A549 (cell line): Measurements from ENCODE around the gene ARAP3. TPM values are rescaled to one million over a fixed set of nuclear protein-coding genes. Genes with fewer than 3 reads are reported as not detected.

Source experiments
- ATAC-seq, 2 experiments: fragments of 200-7000 bp in 1 of 2; fragments of >200 bp in 1 of 2; cut with Nextera tagmentation in 1 of 2; cut with Tn5 transposase in 1 of 2; 3 replicates each; pipeline versions ENCODE4 v1.8.0 to v1.9.1; 2018 to 2020; ENCODE audit warnings: mild to moderate bottlenecking in 1 of 2, moderate library complexity in 1 of 2
- CTCF ChIA-PET: fragments of 300-600 bp; sonication (Branson Sonifier 250); formaldehyde crosslinking; extraction: SDS; loops from one replicate; lab custom pipeline; 2021; ENCODE audit warnings: antibody characterized with exemption, inconsistent platforms; lab: Yijun Ruan, JAX
- POLR2A ChIA-PET: fragments of 350-600 bp; formaldehyde crosslinking; extraction: SDS; loops from one replicate; lab custom pipeline; 2021; ENCODE audit warnings: antibody characterized with exemption, inconsistent platforms; lab: Yijun Ruan, JAX
- DNase-seq, 2 experiments: peaks; one replicate each; pipeline versions ENCODE4 v3.0.0 to v3.0.0-alpha.2; 2011 to 2016; ENCODE audit warnings: low read depth in 1 of 2, low spot score in 1 of 2
- FAIRE-seq: peaks from 2 replicates; lab custom pipeline; 2011; peaks lifted over from hg19 to GRCh38; lab: Jason Lieb, UNC
- H3K27ac ChIP-seq, 2 experiments: fragments of >200 bp; sonication (Bioruptor Twin); formaldehyde crosslinking; 3 replicates each; pipeline ENCODE4 v1.5.1; 2016 to 2017
- H3K4me1 ChIP-seq: fragments of >200 bp; sonication (Bioruptor Twin); formaldehyde crosslinking; 3 replicates; pipeline ENCODE4 v1.6.1; 2016
- H3K4me2 ChIP-seq: fragments of >200 bp; sonication (Bioruptor Twin); formaldehyde crosslinking; 3 replicates; pipeline ENCODE4 v1.6.1; 2016
- H3K4me3 ChIP-seq: fragments of >200 bp; sonication (Bioruptor Twin); formaldehyde crosslinking; 3 replicates; pipeline ENCODE4 v1.5.1; 2016
- H3K9me3 ChIP-seq: fragments of >200 bp; sonication (Bioruptor Twin); formaldehyde crosslinking; 3 replicates; pipeline ENCODE4 v1.6.1; 2016
- BHLHE40 ChIP-seq: IDR thresholded peaks from 2 replicates; pipeline ENCODE4 v1.6.1; 2012; ENCODE audit warnings: low read depth, low read length, inconsistent platforms
- CHD2 ChIP-seq: fragments of 150-350 bp; IDR thresholded peaks from 2 replicates; pipeline ENCODE4 v1.6.1; 2014; ENCODE audit warnings: low read length; ENCODE audit not compliant: partially characterized antibody
- EHMT2 ChIP-seq: fragments of 200-600 bp; sonication (generic); IDR thresholded peaks from 2 replicates; pipeline ENCODE4 v1.6.1; 2016; ENCODE audit warnings: antibody characterized with exemption, low read depth, mild to moderate bottlenecking, moderate library complexity
- FOSB ChIP-seq: fragments of 250-450 bp; sonication (Bioruptor Pico); IDR thresholded peaks from 2 replicates; pipeline ENCODE4 v1.5.0; 2020; ENCODE audit warnings: mild to moderate bottlenecking, moderate library complexity
- FOSL2 ChIP-seq, 2 experiments: fragments of 450-650 bp in 1 of 2; fragments of >200 bp in 1 of 2; sonication (Bioruptor Twin) in 1 of 2; formaldehyde crosslinking; IDR thresholded peaks; 2 replicates each; pipeline versions ENCODE4 v1.5.0 to v1.6.1; 2016 to 2020; ENCODE audit warnings: mild to moderate bottlenecking in 1 of 2, moderate library complexity in 1 of 2
- GATA3 ChIP-seq: IDR thresholded peaks from 2 replicates; pipeline ENCODE4 v1.6.1; 2012; ENCODE audit warnings: borderline replicate concordance
- HOXB5 ChIP-seq: fragments of 250-450 bp; sonication (Bioruptor Pico); IDR thresholded peaks from 2 replicates; pipeline ENCODE4 v1.5.0; 2020; ENCODE audit warnings: mild to moderate bottlenecking, moderate library complexity
- JUN ChIP-seq, 2 experiments: fragments of >200 bp; sonication (Bioruptor Twin); formaldehyde crosslinking; IDR thresholded peaks; 2 replicates in 1 of 2; 3 replicates in 1 of 2; pipeline ENCODE4 v1.6.1; 2016 to 2017
- KDM1A ChIP-seq: fragments of 200-600 bp; sonication (generic); IDR thresholded peaks from 2 replicates; pipeline ENCODE4 v1.6.1; 2016; ENCODE audit warnings: low read depth, mild to moderate bottlenecking
- KDM5A ChIP-seq: fragments of 200-600 bp; sonication (generic); IDR thresholded peaks from 2 replicates; pipeline ENCODE4 v1.6.1; 2016; ENCODE audit warnings: antibody characterized with exemption, mild to moderate bottlenecking
- MAZ ChIP-seq: fragments of 150-350 bp; IDR thresholded peaks from 2 replicates; pipeline ENCODE4 v1.6.1; 2014; ENCODE audit warnings: antibody characterized with exemption, low read depth, low read length, borderline replicate concordance
- NFE2L2 ChIP-seq: fragments of 150-350 bp; conservative IDR thresholded peaks from 2 replicates; pipeline ENCODE4 v1.6.1; 2014; ENCODE audit warnings: low read length
- NPAS2 ChIP-seq: fragments of 250-450 bp; sonication (Bioruptor Pico); IDR thresholded peaks from 2 replicates; pipeline ENCODE4 v1.8.0; 2022; ENCODE audit warnings: mild to moderate bottlenecking, moderate library complexity, borderline replicate concordance
- NR3C1 ChIP-seq: fragments of >200 bp; sonication (Bioruptor Twin); formaldehyde crosslinking; IDR thresholded peaks from 3 replicates; pipeline ENCODE4 v1.6.1; 2017
- PHF8 ChIP-seq: fragments of 200-600 bp; sonication (generic); IDR thresholded peaks from 2 replicates; pipeline ENCODE4 v1.6.1; 2016; ENCODE audit warnings: low read depth, mild to moderate bottlenecking, antibody characterized with exemption, moderate library complexity, borderline replicate concordance
- RCOR1 ChIP-seq: fragments of 150-350 bp; IDR thresholded peaks from 2 replicates; pipeline ENCODE4 v1.6.1; 2014; ENCODE audit warnings: antibody characterized with exemption, low read length, low read depth
- RFX5 ChIP-seq: fragments of 450-650 bp; IDR thresholded peaks from 2 replicates; pipeline ENCODE4 v1.7.1; 2014; ENCODE audit warnings: antibody characterized with exemption, mild to moderate bottlenecking, moderate library complexity
- SMC3 ChIP-seq: fragments of >200 bp; sonication (Bioruptor Twin); formaldehyde crosslinking; IDR thresholded peaks from 3 replicates; pipeline ENCODE4 v1.6.1; 2018; ENCODE audit warnings: inconsistent platforms
- SREBF2 ChIP-seq: fragments of 450-650 bp; IDR thresholded peaks from 2 replicates; pipeline ENCODE4 v1.6.1; 2014; ENCODE audit warnings: mild to moderate bottlenecking, moderate library complexity
- ZFP36 ChIP-seq: fragments of 450-650 bp; IDR thresholded peaks from 2 replicates; pipeline ENCODE4 v1.6.1; 2014; ENCODE audit warnings: borderline replicate concordance; ENCODE audit not compliant: partially characterized antibody
- ZNF302 ChIP-seq: fragments of 250-450 bp; sonication (Bioruptor Pico); IDR thresholded peaks from 2 replicates; pipeline ENCODE4 v1.9.0; 2021; ENCODE audit warnings: inconsistent platforms, mild to moderate bottlenecking, moderate library complexity
- ZSCAN20 ChIP-seq: fragments of 250-450 bp; sonication (Bioruptor Pico); IDR thresholded peaks from 2 replicates; pipeline ENCODE4 v1.8.0; 2022; ENCODE audit warnings: mild to moderate bottlenecking, moderate library complexity
- WGBS: methylation state at CpG from one replicate; pipeline ENCODE4 v1.1.6; 2017; ENCODE audit errors: missing lambda C conversion rate; 5-methylcytosine and 5-hydroxymethylcytosine counted together
- polyA plus RNA-seq, 4 experiments: library from polyadenylated mRNA; depleted of rRNA in 3 of 4; stranded (reverse); fragments of >200 nt; fragmentation: RNase III in 1 of 4; extraction: RNeasy Plus Mini Kit Qiagen cat#74134 plus additional on column Dnase treatment in 1 of 4; gene quantifications; 2 replicates in 3 of 4; 3 replicates in 1 of 4; pipeline ENCODE4 v1.2.3, GENCODE V29; 2011 to 2017
- TF ChIP-seq, protein P1 (sequence below): IDR thresholded peaks from 2 replicates; pipeline ENCODE4 v1.6.1; 2012
- TF ChIP-seq, protein P2 (sequence below): fragments of 450-650 bp; IDR thresholded peaks from 2 replicates; pipeline ENCODE4 v1.6.1; 2014; ENCODE audit warnings: antibody characterized with exemption
- TF ChIP-seq, protein P3 (sequence below): IDR thresholded peaks from 2 replicates; pipeline ENCODE4 v1.6.1; 2012; ENCODE audit warnings: low read depth, borderline replicate concordance

ARAP3 gene
- polyA plus RNA-seq, 2 of the 4 experiments (the other 2 are of a cell fraction), result 3.0 to 6.6 TPM

DNA sequence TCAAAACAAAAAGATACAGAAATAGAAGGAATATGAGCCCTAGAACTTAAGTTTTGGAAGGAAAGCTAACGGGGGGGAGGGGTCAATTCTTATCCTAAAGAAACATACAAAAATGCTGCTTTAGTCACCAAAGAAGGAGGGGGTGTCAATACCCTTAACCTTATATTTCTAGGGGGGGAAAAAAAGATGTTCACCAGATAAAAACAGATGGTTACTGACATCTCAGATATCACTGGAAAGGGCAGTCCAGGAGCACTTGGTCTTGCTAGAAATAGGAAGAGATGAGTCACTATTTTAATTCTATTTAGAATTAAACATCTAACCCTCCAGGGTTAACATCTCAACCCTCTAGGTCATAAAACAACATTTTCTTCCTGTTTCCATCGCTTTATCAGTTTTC, 64.9 kb downstream of the ARAP3 start:
- FAIRE-seq, result no peak
- H3K4me1 ChIP-seq, result peaks cover 23% of the 10 kb centered on the region
- ChIA-PET CTCF (interaction anchor here (0.5 to 20.4 kb wide), 9 partner anchors 8 to 490 kb away, joined by 3 to 303 read pairs (median 5); no protein-coding TSS in a partner anchor), POLR2A (interaction anchor here (1.1 kb wide), 1 partner anchor 20 kb away, joined by 4 read pairs; the partner anchor contains the start of genes HDAC3 and RELL2)
- no peak overlapping the region for H3K27ac ChIP-seq
- no peaks in the 10 kb centered on the region for H3K9me3 ChIP-seq
- TF ChIP-seq FOSL2 (IDR thresholded peaks at IDR 0.05), result no peak
- peak; percentile 52; the same call in 1 of the 2 replicates for TF ChIP-seq FOSL2 (CRISPR knock-in tag; IDR thresholded peaks at IDR 0.05)
- TF ChIP-seq BHLHE40, result no peak
- WGBS, result 87% methylated on average over 2 of the region's 2 CpGs
- no peak for ATAC-seq
- no peak for DNase-seq
- H3K4me2 ChIP-seq, result peak overlapping the region; percentile 74
- H3K4me3 ChIP-seq, result peak overlapping the region; percentile 99

DNA sequence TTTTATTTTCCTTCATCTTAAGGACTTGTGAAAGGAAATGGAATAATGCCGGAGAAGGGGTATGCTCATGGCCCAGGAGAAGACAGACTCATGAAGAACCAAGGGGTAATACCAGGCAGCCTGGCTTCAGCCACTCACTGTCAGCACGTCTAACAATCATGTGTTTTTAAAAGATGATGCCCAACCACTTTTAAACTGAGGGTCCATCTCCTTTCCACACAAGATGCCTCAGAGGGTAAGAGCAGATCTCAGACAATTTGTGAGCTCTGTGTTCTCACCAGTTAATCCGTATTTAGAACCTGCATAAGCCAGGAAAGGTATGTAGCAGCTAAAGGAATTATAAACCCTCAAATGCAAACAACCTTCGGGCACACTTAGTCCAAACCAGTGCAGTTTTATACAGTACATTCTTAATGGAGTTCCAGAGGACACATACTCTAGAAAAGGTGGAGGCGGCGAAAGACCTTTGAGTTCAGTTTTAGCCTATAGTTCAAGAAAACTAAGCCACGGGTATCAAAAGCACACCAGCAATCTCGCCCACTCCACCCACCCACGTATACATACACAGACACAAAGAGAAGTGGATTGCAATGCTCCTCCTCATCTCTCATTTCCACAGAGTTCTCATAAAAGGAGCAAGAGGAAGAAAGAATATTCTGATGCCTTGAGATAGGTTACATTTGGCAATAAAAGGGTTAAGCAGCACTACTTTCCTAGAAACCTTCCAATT, 65.9 kb downstream of the ARAP3 start:
- ATAC-seq, result no peak
- no peak for DNase-seq
- no peak overlapping the region for H3K4me3 ChIP-seq
- POLR2A ChIA-PET, result interaction anchor here (1.1 kb wide), 1 partner anchor 21 kb away, joined by 4 read pairs; the partner anchor contains the start of genes HDAC3 and RELL2
- no peak overlapping the region for H3K27ac ChIP-seq
- TF ChIP-seq HOXB5 (CRISPR knock-in tag) (no peak), EHMT2 (no peak), RFX5 (no peak), KDM5A (no peak), SMC3 (no peak), MAZ (no peak), FOSL2 (IDR thresholded peaks at IDR 0.05) (no peak), FOSL2 (CRISPR knock-in tag; IDR thresholded peaks at IDR 0.05) (no peak), ZNF302 (CRISPR knock-in tag) (no peak), CHD2 (no peak), NR3C1 (no peak), GATA3 (no peak), NFE2L2 (no peak), ZSCAN20 (CRISPR knock-in tag) (no peak), NPAS2 (CRISPR knock-in tag) (no peak), KDM1A (no peak), SREBF2 (no peak)
- TF ChIP-seq, protein P1, sequence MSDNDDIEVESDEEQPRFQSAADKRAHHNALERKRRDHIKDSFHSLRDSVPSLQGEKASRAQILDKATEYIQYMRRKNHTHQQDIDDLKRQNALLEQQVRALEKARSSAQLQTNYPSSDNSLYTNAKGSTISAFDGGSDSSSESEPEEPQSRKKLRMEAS, result no peak
- TF ChIP-seq, protein P2, sequence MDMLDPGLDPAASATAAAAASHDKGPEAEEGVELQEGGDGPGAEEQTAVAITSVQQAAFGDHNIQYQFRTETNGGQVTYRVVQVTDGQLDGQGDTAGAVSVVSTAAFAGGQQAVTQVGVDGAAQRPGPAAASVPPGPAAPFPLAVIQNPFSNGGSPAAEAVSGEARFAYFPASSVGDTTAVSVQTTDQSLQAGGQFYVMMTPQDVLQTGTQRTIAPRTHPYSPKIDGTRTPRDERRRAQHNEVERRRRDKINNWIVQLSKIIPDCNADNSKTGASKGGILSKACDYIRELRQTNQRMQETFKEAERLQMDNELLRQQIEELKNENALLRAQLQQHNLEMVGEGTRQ, result no peak
- TF ChIP-seq, protein P3, sequence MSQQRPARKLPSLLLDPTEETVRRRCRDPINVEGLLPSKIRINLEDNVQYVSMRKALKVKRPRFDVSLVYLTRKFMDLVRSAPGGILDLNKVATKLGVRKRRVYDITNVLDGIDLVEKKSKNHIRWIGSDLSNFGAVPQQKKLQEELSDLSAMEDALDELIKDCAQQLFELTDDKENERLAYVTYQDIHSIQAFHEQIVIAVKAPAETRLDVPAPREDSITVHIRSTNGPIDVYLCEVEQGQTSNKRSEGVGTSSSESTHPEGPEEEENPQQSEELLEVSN, result no peak
- TF ChIP-seq, all 56 proteins: peak for 0
- 85% methylated on average over 9 of the region's 9 CpGs for WGBS
- CTCF ChIA-PET, result interaction anchor here (1.1 to 20.4 kb wide), 3 partner anchors 8 to 25 kb away, joined by 5 to 303 read pairs (median 56); no protein-coding TSS in a partner anchor
- no peaks in the 10 kb centered on the region for H3K9me3 ChIP-seq
- FAIRE-seq, result no peak
- H3K4me2 ChIP-seq, result peak overlapping the region; percentile 74; the same call in 2 of the 3 replicates
- peaks cover 23% of the 10 kb centered on the region for H3K4me1 ChIP-seq

DNA sequence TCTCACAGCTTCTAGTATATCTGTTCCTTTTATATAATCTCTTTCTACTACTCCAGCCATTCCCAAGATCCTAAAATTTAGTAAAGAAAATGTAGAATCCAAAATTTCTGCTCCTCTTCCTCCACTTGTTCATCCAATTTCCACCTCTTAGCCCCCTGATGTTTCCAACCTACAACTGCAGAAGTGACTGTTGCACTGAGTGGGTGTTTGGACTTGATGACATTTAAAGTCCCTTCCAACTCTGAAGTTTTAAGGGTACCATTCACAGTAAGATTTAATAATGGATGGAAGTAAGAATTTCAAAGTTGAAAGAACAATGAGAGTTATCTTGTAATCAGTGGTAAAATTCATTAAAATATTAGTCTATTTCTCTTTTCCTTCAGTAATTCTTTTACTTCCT, 68.7 kb downstream of the ARAP3 start:
- Histone ChIP-seq H3K4me3 (no peak overlapping the region), H3K9me3 (no peaks in the 10 kb centered on the region), H3K4me2 (no peak overlapping the region), H3K27ac (no peak overlapping the region), H3K4me1 (peaks cover 32% of the 10 kb centered on the region)
- ChIA-PET CTCF (interaction anchor here (1.3 to 20.4 kb wide), 2 partner anchors 21 to 266 kb away, joined by 3 to 303 read pairs; no protein-coding TSS in a partner anchor), POLR2A (interaction anchor here (1.5 kb wide), 1 partner anchor 10 kb away, joined by 4 read pairs; no protein-coding TSS in a partner anchor)
- no peak for TF ChIP-seq FOSB
- TF ChIP-seq SMC3, result no peak
- no peak for TF ChIP-seq JUN (IDR thresholded peaks at IDR 0.05)
- TF ChIP-seq RCOR1, result no peak
- TF ChIP-seq ZFP36, result no peak
- TF ChIP-seq PHF8, result no peak
- TF ChIP-seq KDM5A, result no peak
- TF ChIP-seq SREBF2, result no peak
- FAIRE-seq (no peak), DNase-seq (no peak), ATAC-seq (no peak)
